HS-27A (cell line): Measurements from ENCODE around the gene CDKN2AIPNL.
"Not testable (repeated sequence)": the region's sequence is repeated elsewhere in the genome, so short reads cannot be mapped to it uniquely, and the experiment has no call there.

ENCODE experiments used
- DNase-seq: peaks from one replicate; pipeline ENCODE4 v3.0.0-alpha.2; 2012; ENCODE audit warnings: low read depth, missing footprints

CDKN2AIPNL gene

GRCh38 chr5:134397196-134397595 is 14.5 kb downstream of the CDKN2AIPNL start:
- no peak for DNase-seq

DNA sequence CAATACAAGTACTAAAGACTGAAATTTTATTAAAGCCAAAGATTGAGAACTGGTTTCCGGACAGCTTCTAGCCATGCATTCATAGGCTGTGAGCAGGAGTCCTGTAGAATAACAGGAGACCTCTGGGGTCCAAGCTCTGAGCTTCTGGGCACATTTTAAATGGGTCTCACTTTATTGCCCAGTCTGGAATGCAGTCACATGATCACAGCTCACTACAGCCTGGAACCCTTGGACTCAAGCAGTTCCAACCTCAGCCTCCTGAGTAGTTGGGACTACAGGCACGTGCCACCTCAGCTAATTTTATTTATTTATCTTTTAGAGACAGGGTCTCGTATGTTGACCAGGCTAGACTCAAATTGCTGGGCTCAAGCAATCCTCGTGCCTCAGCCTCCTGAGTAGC is 15.4 kb downstream of the CDKN2AIPNL start:
- no peak for DNase-seq

DNA sequence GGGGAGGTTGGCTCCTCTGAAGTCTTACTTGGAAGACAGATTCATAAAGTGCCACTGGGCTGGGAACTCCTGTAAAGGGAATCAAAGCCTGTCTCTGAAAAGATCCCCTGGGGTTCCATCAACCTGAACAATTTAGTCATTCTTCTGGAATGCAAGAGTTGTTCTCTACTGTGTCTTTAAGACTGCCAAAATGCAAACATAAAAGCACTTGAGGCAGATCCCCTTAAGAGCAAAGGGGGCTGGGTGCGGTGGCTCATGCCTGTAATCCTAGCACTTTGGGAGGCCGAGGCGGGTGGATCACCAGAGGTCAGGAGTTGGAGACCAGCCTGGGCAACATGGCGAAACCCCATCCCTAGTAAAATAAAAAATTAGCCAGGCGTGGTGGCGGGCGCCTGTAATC is 16.7 kb downstream of the CDKN2AIPNL start:
- DNase-seq, result no peak

DNA sequence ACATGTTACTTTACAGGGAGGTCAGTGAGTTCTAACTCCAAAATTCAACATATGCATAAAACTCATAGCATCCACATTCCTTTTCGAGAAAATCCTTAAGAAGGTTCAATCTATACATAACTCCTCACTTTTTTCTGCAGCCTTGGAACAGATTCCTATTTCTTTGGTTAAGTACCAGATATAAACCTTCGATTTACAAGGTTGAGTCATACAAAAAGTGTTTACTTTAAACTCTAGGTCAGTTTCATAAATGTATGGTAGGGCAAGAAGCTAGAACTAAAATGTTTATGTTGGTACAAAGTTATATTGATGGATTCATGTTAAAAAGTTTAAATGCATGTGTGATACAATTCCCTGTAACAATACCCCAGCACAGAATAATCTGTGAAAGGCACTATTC is 19.4 kb downstream of the CDKN2AIPNL start:
- DNase-seq, result no peak

DNA sequence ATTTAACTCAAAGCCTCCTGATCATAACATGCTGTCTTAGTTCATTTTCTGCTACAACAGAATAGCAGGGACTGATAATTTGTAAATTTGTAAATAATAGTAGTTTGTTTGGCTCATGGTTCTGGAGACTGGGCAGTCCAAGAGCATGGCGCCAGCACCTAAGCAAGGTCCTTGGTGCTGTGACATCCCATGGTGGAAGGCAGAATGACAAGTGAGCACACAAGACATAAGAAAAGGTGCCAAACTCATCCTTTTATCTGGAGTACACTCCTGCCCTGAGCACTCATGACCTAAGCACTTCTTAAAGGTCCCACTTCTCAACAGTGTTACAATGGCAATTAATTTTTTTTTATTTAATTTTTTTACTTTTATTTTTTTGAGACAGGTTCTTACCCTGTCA is 24.2 kb downstream of the CDKN2AIPNL start:
- no peak for DNase-seq

DNA sequence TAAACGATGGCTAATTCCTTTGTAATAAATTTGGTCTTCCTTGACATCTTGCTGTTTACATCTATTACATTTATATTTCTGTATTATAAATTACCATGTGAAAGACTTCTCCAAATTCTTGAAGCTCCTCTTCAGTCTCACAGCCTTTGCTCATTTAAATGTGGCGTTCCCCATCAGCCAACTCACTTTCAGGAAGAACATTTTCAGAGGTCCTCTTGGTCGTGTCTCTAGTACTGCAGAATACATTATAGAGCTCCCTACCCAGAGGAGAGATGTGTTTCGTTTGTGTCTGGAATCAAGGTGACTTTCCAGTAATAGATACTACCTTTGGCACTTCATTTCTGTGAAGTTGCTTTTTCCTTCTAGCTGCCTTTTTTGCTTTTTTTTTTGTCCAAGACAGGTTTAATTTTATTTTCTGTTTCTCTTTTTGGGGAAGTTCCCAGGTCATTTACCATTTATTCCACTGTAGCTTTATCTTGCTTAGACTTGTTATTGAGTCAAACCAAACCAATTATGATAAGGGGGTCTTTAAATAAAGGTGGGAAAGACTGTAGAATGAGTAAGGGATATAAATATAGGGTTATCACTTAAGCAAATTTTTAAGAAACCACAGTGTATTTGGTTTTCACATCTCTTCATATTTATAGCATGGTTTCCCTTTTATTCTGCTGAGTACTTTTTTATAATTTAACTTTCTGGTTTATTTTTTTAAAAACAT is 27.5 kb downstream of the CDKN2AIPNL start:
- DNase-seq, result no peak

DNA sequence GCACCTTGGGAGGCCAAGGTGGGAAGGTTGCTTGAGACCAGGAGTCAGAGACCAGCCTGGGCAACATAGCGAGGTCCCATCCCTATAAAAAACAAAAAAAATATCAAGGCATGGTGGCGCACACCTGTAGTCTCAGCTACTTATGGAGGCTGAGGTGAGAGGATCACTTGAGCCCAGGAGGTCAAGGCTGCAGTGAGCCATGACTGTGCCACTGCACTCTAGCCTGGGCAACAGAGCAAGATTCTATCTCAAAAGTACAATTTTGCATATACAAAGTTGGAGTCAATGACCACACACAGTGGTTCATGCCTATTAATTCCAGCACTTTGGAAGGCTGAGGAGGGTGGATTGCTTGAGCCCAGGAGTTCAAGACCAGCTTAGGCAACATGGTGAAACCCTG is 29.5 kb downstream of the CDKN2AIPNL start:
- DNase-seq, result not testable (repeated sequence)

DNA sequence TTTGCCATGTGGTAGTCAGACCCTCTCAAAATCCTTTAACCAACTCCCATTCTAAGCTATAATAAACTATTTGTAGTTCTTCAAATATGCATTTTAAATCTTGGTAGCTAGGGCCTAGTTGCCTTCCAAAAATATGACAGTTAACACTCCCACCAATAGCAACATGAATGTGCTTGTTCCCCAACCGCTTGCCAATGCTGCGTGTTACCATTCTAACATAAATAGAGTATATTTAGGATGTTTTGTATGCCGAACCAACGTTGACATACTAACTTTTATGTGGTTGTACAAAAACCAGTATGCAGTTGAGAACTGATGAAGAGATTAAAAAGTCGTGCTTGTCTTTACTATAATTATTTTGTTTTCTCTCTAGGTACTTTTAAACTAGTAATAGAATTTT is 31.3 kb downstream of the CDKN2AIPNL start:
- no peak for DNase-seq

DNA sequence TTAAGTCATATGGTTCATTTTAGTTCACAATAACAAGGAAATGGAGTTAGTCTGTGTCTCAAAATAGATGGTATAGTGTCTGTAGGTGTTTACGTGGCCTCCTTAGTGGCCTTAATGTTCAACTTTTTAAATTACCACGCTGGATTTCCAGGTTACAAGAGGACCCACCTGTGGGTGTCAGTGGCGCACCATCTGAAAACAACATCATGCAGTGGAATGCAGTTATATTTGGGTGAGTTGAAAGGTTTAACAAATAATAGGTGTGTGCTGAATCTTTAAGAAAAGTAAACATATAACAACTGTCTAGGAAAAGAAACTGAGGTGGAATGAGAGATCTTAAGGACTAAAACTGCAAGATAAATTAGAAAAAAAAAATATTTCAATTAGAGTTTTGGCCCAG is 37.4 kb downstream of the CDKN2AIPNL start:
- DNase-seq, result no peak

- not testable (repeated sequence) for DNase-seq
Observed at GRCh38 chr5:134373633-134374032, 38.0 kb downstream of the CDKN2AIPNL start.

DNA sequence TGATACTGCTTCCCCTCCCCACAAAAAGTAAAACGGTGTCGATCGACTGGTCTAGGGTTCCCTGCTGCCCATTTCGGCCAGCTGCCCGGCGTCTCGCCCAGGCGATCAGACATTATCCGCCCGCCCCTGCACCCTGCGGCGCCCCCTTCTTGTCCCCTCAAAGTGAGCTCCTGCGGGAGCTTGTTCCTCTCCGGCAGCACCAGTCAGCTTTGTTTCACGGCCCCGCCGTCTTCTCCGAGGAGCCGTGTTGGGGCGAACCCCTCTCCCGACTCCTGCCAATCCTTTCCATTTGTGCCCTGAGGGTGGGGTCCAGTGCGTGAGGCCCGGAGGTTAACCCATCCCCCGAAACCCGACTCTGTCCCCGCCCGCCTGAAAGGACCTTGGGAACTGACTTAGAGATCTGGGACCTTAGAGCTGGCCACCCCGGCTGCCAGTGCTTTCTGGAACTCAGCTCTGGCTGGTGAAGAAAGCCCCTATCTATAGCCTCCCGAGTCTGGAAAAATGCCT is 39.8 kb downstream of the CDKN2AIPNL start:
- DNase-seq, result no peak

GRCh38 chr5:134370871-134371833 is 40.5 kb downstream of the CDKN2AIPNL start, which contains the start of gene UBE2B:
Gene UBE2B, plus strand, starts transcription at chr5:134371569. Its CDS starts 27 bp downstream, at chr5:134371596.
- DNase-seq, result peak; percentile 91

DNA sequence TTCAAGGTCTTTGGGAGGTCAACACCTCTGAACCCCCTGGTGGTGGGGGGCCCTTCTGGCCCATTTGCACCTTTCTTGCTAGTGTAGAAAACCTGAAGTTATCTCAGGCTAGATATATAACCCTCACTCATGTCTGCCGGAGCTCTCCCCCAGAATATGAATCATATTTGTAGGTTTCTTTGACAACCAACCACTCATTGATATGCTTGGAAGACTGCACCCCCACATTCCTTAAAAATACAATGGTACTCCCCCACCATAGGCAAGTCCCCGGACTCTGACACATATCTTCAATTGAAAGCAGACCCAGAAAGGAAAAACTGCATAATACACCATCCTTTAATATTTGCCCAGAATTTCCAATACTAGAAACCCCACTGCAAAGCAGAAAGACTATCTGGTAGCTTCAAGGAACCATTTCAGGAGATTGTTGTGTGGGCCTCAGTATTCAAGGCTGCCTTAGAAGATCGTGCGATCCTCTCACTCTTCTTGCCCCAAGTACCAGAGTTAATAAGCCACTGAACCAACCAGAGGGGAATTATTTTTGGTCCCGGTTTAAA is 41.3 kb downstream of the CDKN2AIPNL start:
- DNase-seq, result no peak

DNA sequence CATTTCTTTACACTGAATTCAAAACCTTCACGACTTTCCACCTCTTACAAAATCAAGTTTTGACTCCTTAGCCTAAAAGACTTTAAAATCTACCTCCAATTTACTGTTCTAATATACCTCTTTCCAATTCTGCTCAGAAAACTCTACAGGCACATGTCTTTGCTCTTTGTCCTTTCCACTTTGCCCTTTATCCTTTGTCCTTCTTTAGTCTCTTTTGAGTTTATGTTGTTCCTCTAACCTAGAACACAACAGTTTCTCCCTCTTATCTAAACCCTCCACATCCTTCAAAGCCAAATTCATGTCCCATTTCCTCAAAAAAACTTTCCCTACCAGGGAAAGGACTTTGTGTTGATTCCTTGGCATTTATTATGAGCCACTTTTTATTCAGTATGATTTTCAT is 46.1 kb downstream of the CDKN2AIPNL start:
- no peak for DNase-seq

GRCh38 chr5:134355681-134356080 is 56.0 kb downstream of the CDKN2AIPNL start:
- no peak for DNase-seq
